MM.1S (cell line): Measurements from ENCODE around the gene GRIA4.

Source experiments
- CTCF ChIP-seq: fragments of 300-600 bp; sonication (generic); IDR thresholded peaks from 2 replicates; pipeline ENCODE4 v1.5.1; 2016; ENCODE audit warnings: antibody characterized with exemption, low read length, mixed read lengths
- EZH2 ChIP-seq: fragments of 300-600 bp; sonication (generic); optimal IDR thresholded peaks from 2 replicates; pipeline ENCODE3; 2017; ENCODE audit warnings: low read depth, mild to moderate bottlenecking, antibody characterized with exemption, low read length, mixed read lengths

- TF ChIP-seq EZH2: no peak
- no peak for TF ChIP-seq CTCF
Observed at GRCh38 chr11:105899772-105900171, 289.9 kb downstream of the GRIA4 start.
